ENCODE measurements around the gene TMEM171.

Gene TMEM171, protein sequence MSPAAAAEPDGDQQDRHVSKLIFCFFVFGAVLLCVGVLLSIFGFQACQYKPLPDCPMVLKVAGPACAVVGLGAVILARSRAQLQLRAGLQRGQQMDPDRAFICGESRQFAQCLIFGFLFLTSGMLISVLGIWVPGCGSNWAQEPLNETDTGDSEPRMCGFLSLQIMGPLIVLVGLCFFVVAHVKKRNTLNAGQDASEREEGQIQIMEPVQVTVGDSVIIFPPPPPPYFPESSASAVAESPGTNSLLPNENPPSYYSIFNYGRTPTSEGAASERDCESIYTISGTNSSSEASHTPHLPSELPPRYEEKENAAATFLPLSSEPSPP

DNA sequence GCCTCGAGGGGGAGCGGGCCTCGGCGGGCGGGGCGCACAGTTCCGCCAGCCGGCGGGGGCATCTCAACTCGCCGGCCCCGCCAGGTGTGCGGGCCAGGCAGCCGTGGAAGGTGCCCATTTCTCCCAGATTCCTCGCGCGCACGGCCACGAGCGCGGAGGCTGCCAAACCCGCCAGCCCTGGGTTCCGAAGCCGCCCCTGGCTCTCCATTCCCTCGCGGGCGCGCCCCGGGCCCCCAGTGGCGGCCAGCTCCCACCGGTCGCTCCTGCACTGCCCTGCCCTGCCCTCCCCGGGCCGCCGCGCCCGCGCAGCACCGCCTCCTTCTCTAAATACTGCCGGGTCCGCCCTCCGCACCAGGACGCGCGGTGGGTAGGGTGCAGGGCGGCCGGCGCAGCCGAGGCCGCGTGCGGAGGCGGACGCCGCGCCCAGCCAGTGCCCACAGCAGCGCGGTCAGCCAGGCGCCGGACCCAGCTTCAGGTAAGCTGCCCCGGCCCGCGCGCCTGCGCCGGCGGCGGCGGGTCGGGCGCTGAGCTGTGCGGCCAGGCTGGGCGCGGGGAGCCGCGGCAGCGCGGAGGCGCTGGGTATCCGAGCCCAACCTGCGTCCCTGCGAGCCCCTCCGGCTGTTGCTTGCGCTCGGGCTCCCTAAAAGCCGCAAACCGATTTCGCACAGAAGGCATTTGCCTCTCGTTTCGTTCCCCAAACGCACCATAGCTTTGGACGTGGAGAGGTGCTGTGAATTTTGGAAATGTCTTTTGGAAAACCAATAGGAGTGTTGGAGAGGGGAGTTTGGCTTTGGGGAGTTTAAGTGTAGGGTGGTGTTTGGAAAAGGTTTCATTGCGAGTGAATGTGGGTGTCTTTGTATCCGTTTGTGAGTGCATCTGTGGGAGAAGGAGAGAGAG is at the start of gene TMEM171:
Gene TMEM171 (plus strand): TSS at position 354 of the 897 bp plus-strand sequence. CDS start 2,799 bp downstream, outside the sequence.
- Mint-ChIP-seq H3K4me1 (peaks cover 19% of the 10 kb centered on the region), H3K27me3 (peaks cover 71% of the 10 kb centered on the region), H3K27ac (no peak within 1 kb of the TSS), H3K9me3 (peaks cover 3% of the 10 kb centered on the region), H3K4me3 (peak within 1 kb of the TSS; percentile 54), H3K36me3 (no peaks in the 10 kb centered on the region)
- ATAC-seq: peak; percentile 29

DNA sequence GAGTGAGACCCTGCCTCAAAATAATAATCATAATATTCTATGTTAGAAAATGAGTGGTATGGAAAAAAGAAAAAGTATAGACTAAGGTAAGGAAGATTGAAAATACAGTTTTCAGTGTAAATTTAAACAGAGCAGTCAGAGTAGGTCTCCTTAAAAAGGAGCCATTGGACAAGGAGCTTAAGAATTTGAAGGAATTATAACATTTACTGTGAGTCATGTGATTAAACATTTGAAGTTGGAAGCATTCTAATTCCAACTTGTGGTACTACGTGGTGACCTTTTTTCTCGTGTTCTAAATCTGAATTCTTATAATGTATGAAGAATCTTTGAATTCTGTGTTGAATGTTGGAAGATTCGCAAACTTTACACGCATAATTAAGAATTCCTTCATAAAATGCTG is 39.3 kb upstream of the TMEM171 start:
- Mint-ChIP-seq H3K27me3 (no peaks in the 10 kb centered on the region), H3K27ac (no peak overlapping the region), H3K4me3 (no peak overlapping the region), H3K36me3 (peaks cover 11% of the 10 kb centered on the region), H3K4me1 (no peaks in the 10 kb centered on the region), H3K9me3 (no peaks in the 10 kb centered on the region)
- no peak for ATAC-seq

DNA sequence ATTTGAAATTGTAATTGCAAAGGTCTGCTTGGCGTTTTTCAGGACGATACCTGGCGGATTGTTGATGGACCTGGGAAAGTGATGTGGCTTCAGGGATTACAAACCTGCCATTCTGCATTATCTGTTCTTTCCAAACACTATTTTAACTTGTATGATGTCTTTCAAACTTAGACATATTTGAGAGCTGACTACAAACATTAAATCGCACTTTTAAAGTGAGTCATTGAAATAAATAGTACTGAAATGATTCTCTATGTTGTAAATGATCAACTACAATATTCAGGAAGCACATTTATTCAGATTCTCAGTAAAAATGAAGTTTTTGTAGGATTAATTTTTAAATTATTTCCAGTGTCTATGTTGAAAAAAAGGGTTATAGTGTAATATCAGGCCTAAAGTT is 32.3 kb upstream of the TMEM171 start:
- H3K27ac Mint-ChIP-seq: no peak overlapping the region
- H3K36me3 Mint-ChIP-seq: peaks cover 15% of the 10 kb centered on the region
- H3K4me1 Mint-ChIP-seq: no peaks in the 10 kb centered on the region
- H3K27me3 Mint-ChIP-seq: no peaks in the 10 kb centered on the region
- no peak for ATAC-seq
- H3K4me3 Mint-ChIP-seq: no peak overlapping the region
- no peaks in the 10 kb centered on the region for H3K9me3 Mint-ChIP-seq

GRCh38 chr5:73093943-73094342 is 26.4 kb upstream of the TMEM171 start:
- H3K27me3 Mint-ChIP-seq: no peaks in the 10 kb centered on the region
- peaks cover 6% of the 10 kb centered on the region for H3K36me3 Mint-ChIP-seq
- H3K4me3 Mint-ChIP-seq: no peak overlapping the region
- H3K4me1 Mint-ChIP-seq: no peaks in the 10 kb centered on the region
- no peak overlapping the region for H3K27ac Mint-ChIP-seq
- H3K9me3 Mint-ChIP-seq: peaks cover 3% of the 10 kb centered on the region
- no peak for ATAC-seq

- Mint-ChIP-seq H3K4me1 (no peaks in the 10 kb centered on the region), H3K4me3 (no peak overlapping the region), H3K27ac (no peak overlapping the region), H3K36me3 (peaks cover 6% of the 10 kb centered on the region), H3K9me3 (peaks cover 3% of the 10 kb centered on the region), H3K27me3 (no peaks in the 10 kb centered on the region)
- ATAC-seq: peak; percentile 58
Measured at GRCh38 chr5:73094415-73094814, 26.0 kb upstream of the TMEM171 start.

GRCh38 chr5:73095564-73096238 is 24.7 kb upstream of the TMEM171 start:
- peaks cover 6% of the 10 kb centered on the region for H3K36me3 Mint-ChIP-seq
- H3K4me3 Mint-ChIP-seq: no peak overlapping the region
- H3K4me1 Mint-ChIP-seq: peaks cover 8% of the 10 kb centered on the region
- ATAC-seq: no peak
- H3K27ac Mint-ChIP-seq: no peak overlapping the region
- H3K9me3 Mint-ChIP-seq: peaks cover 3% of the 10 kb centered on the region
- H3K27me3 Mint-ChIP-seq: no peaks in the 10 kb centered on the region

- Mint-ChIP-seq H3K27ac (no peak overlapping the region), H3K4me3 (no peak overlapping the region), H3K9me3 (peaks cover 3% of the 10 kb centered on the region), H3K4me1 (peaks cover 8% of the 10 kb centered on the region), H3K27me3 (no peaks in the 10 kb centered on the region), H3K36me3 (peaks cover 3% of the 10 kb centered on the region)
- no peak for ATAC-seq
Measured at GRCh38 chr5:73096239-73096575, 24.2 kb upstream of the TMEM171 start.

DNA sequence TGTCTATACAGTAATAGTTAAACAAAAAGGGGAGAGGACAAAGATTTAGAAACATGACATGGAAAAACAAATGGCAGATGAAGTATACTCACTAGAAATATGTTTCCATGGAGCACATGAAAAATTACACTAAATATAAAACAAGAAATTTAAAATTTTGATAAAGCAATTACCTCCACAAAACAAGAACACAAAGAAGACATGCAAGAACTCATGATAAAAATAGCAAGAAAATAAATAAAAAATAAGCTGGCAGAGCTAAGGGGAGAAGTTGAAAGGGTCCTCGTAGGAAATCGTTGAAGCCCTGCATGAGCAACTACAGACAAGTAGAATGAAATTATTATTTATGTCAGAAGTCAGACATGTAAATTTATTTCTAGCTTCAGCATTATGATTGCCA is 22.6 kb upstream of the TMEM171 start:
- Mint-ChIP-seq H3K36me3 (no peaks in the 10 kb centered on the region), H3K27ac (no peak overlapping the region), H3K4me1 (peaks cover 8% of the 10 kb centered on the region), H3K9me3 (peaks cover 3% of the 10 kb centered on the region), H3K27me3 (no peaks in the 10 kb centered on the region), H3K4me3 (no peak overlapping the region)
- no peak for ATAC-seq

DNA sequence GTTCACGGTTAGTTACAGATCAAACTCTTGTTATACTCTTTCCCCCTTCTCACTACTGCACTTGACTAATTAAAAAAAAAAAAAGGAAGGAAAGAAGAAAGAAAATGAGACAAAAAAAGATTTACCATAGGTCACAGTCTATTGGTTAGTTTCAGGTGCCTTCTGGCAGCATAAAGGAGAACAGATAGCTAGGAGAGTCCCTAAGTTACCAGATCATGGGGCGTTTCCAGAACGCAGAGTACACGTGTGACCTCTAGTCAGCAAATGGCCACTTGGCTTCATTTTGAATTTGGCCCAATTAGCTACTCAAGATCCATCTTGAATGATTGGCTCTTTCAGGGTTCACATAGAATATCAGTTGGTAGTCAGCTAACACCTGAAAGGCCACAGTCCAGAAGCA is 20.3 kb upstream of the TMEM171 start:
- Mint-ChIP-seq H3K27ac (no peak overlapping the region), H3K4me1 (peaks cover 8% of the 10 kb centered on the region), H3K36me3 (no peaks in the 10 kb centered on the region), H3K27me3 (no peaks in the 10 kb centered on the region), H3K9me3 (peaks cover 3% of the 10 kb centered on the region), H3K4me3 (no peak overlapping the region)
- ATAC-seq: peak; percentile 71

DNA sequence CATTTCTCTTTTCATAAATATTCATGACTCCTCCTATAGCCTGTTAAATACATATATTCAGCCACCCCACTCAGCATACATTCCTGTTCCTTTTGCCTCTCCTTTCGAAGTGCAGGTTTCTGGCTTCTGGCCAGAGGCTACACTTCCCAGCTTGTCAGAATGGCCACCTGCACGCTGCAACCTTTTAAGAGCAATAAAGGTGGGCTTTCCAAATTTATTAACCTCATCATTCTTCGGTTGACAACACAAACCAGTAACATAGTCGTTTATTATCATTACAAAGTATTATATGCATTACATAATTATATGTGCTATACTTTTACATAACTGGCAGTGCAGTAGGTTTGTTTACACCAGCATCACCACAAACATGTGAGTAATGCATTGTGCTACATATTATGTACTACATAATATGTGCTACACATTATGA is 16.5 kb upstream of the TMEM171 start:
- Mint-ChIP-seq H3K27me3 (no peaks in the 10 kb centered on the region), H3K36me3 (no peaks in the 10 kb centered on the region), H3K27ac (no peak overlapping the region), H3K4me1 (peaks cover 8% of the 10 kb centered on the region), H3K4me3 (no peak overlapping the region), H3K9me3 (no peaks in the 10 kb centered on the region)
- ATAC-seq: no peak

DNA sequence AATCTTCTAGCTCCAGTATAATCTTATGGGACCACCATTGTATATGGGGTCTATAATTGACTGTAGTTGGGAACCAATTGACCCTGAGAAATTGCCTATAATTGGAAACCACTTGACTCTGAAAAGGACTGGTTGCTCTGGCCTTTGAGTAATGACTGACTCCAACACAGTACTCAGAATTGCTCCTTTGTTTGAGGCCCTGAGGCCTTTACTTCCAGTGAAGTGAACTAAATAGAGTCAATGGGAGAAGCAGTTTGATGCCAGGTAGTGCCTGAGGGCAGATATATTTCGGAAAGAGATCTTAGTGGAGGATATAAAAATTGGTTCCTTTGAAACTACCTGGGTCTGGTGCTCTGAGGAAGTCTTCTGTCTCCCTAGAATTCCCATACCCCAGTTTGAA is 16.0 kb upstream of the TMEM171 start:
- no peak overlapping the region for H3K27ac Mint-ChIP-seq
- H3K27me3 Mint-ChIP-seq: no peaks in the 10 kb centered on the region
- ATAC-seq: no peak
- no peaks in the 10 kb centered on the region for H3K36me3 Mint-ChIP-seq
- H3K4me3 Mint-ChIP-seq: no peak overlapping the region
- H3K9me3 Mint-ChIP-seq: no peaks in the 10 kb centered on the region
- H3K4me1 Mint-ChIP-seq: peaks cover 8% of the 10 kb centered on the region

DNA sequence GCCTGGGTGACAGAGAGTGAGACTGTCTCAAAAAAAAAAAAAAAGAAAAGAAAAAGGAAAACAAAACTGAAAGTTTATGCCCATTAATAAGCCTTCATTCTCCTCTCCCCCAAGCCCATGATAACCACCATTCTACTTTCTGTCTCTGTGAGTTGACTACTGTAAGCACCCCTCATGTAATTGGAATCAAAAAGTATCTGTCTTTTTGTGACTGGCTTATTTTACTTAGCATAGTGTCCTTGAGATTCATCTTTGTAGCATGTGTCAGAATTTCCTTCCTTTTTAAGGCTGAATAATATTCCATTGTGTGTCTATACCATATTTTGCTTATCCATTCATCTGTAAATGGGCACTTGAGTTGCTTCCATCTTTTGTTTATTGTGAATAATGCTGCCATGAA is 14.0 kb upstream of the TMEM171 start:
- Mint-ChIP-seq H3K36me3 (no peaks in the 10 kb centered on the region), H3K27me3 (peaks cover 14% of the 10 kb centered on the region), H3K9me3 (no peaks in the 10 kb centered on the region), H3K4me1 (no peaks in the 10 kb centered on the region), H3K4me3 (no peak overlapping the region), H3K27ac (no peak overlapping the region)
- no peak for ATAC-seq

GRCh38 chr5:73110190-73110589 is 10.2 kb upstream of the TMEM171 start:
- H3K36me3 Mint-ChIP-seq: no peaks in the 10 kb centered on the region
- H3K27me3 Mint-ChIP-seq: peaks cover 29% of the 10 kb centered on the region
- H3K4me1 Mint-ChIP-seq: no peaks in the 10 kb centered on the region
- no peaks in the 10 kb centered on the region for H3K9me3 Mint-ChIP-seq
- H3K27ac Mint-ChIP-seq: no peak overlapping the region
- no peak for ATAC-seq
- no peak overlapping the region for H3K4me3 Mint-ChIP-seq

- no peaks in the 10 kb centered on the region for H3K9me3 Mint-ChIP-seq
- no peaks in the 10 kb centered on the region for H3K4me1 Mint-ChIP-seq
- no peak overlapping the region for H3K4me3 Mint-ChIP-seq
- no peaks in the 10 kb centered on the region for H3K36me3 Mint-ChIP-seq
- peaks cover 32% of the 10 kb centered on the region for H3K27me3 Mint-ChIP-seq
- no peak overlapping the region for H3K27ac Mint-ChIP-seq
- ATAC-seq: no peak
Measured at GRCh38 chr5:73111536-73111935, 8.8 kb upstream of the TMEM171 start.

GRCh38 chr5:73112359-73112758 is 8.0 kb upstream of the TMEM171 start:
- H3K4me1 Mint-ChIP-seq: no peaks in the 10 kb centered on the region
- no peaks in the 10 kb centered on the region for H3K36me3 Mint-ChIP-seq
- no peak for ATAC-seq
- no peak overlapping the region for H3K4me3 Mint-ChIP-seq
- H3K27ac Mint-ChIP-seq: no peak overlapping the region
- H3K9me3 Mint-ChIP-seq: peaks cover 3% of the 10 kb centered on the region
- peaks cover 40% of the 10 kb centered on the region for H3K27me3 Mint-ChIP-seq

Measured in stimulated activated memory B cell treated with anti-CD40 and anti-IgM and Interleukin-4, amounts not matched to agents 10 μg/mL and 1 μg/mL and 100 μg/mL, for 72 hours (primary cell).